Transverse colon (tissue), 3 donors: ENCODE results near the gene GMCL1.

Experiments used
- EP300 ChIP-seq: sonication (generic); formaldehyde crosslinking; IDR thresholded peaks from one replicate; pipeline ENCODE4 v1.6.1; 2017; ENCODE audit warnings: antibody characterized with exemption, low read depth
- POLR2A ChIP-seq: fragments of 450-650 bp; IDR thresholded peaks from one replicate; pipeline ENCODE4 v1.6.1; 2016; ENCODE audit warnings: antibody characterized with exemption, mild to moderate bottlenecking, moderate library complexity
- TF ChIP-seq, protein P1 (sequence below), 5 experiments: fragments of 200-600 bp in 3 of 5; fragments of 450-650 bp in 2 of 5; sonication (generic) in 3 of 5; IDR thresholded peaks; 1 replicate in 2 of 5; 2 replicates in 3 of 5; pipeline ENCODE4 v1.5.1; 2016 to 2017; ENCODE audit warnings: antibody characterized with exemption in 5 of 5, inconsistent platforms in 3 of 5, mild to moderate bottlenecking in 2 of 5, moderate library complexity in 1 of 5

DNA sequence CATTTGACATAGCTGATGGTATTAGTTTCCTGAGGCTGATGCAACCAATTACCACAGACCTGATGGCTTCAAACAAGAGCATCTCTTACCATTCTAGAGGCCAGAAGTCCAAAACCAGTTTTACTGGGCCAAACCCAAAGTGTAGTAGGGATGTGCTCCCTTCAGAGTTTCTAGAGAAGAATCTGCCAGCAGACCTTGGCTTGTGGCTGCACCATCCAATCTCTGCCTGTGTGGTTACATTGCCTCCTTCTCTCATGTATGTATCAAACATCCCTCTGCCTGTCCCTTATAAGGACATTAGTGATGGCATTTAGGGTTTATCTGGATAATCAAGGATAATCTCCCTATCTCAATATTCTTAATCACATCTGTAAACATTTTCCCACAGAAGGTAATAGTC, 59.8 kb downstream of the GMCL1 start:
- TF ChIP-seq, protein P1, sequence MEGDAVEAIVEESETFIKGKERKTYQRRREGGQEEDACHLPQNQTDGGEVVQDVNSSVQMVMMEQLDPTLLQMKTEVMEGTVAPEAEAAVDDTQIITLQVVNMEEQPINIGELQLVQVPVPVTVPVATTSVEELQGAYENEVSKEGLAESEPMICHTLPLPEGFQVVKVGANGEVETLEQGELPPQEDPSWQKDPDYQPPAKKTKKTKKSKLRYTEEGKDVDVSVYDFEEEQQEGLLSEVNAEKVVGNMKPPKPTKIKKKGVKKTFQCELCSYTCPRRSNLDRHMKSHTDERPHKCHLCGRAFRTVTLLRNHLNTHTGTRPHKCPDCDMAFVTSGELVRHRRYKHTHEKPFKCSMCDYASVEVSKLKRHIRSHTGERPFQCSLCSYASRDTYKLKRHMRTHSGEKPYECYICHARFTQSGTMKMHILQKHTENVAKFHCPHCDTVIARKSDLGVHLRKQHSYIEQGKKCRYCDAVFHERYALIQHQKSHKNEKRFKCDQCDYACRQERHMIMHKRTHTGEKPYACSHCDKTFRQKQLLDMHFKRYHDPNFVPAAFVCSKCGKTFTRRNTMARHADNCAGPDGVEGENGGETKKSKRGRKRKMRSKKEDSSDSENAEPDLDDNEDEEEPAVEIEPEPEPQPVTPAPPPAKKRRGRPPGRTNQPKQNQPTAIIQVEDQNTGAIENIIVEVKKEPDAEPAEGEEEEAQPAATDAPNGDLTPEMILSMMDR (IDR thresholded peaks at IDR 0.05): no peak
- TF ChIP-seq POLR2A (no peak), EP300 (no peak)
